Endothelial cell of umbilical vein (primary cell): ENCODE results near the gene ARHGAP42. TPM values are rescaled to one million over a fixed set of nuclear protein-coding genes. Genes with fewer than 3 reads are reported as not detected.

Experiments used
- BruUV-seq: library from RNA; stranded (reverse); fragments of 400-500 nt; replicated peaks from 2 replicates; lab custom pipeline; 2021; lab: Mats Ljungman, UMichigan
- CTCF ChIA-PET: fragments of 300-600, 350-600 bp; sonication (Branson Sonifier 250); formaldehyde crosslinking; loops from one replicate; lab custom pipeline; 2021; ENCODE audit warnings: antibody characterized with exemption, inconsistent platforms; lab: Charles Lee
- POLR2A ChIA-PET: fragments of 300-600, 350-600 bp; sonication (Branson Sonifier 250); formaldehyde crosslinking; loops from one replicate; lab custom pipeline; 2021; ENCODE audit warnings: antibody characterized with exemption, inconsistent platforms; lab: Charles Lee
- DNase-seq: peaks from one replicate; pipeline ENCODE4 v3.0.0-alpha.2; 2011; ENCODE audit warnings: low read depth, low spot score
- FAIRE-seq: peaks from 2 replicates; lab custom pipeline; 2011; peaks lifted over from hg19 to GRCh38; lab: Jason Lieb, UNC
- H2AFZ ChIP-seq: 2 replicates; pipeline ENCODE4 v1.6.0; 2012; ENCODE audit warnings: low read depth, low read length, control low read depth, inconsistent platforms
- H3K27ac ChIP-seq: 2 replicates; pipeline ENCODE4 v1.5.1; 2011; ENCODE audit warnings: low read depth, mild to moderate bottlenecking, control low read depth, low read length, moderate library complexity; ENCODE audit not compliant: insufficient read depth
- H3K27me3 ChIP-seq, 2 experiments: 2 replicates each; pipeline versions ENCODE4 v1.6.0 to v1.6.1; 2011; ENCODE audit warnings: low read length in 2 of 2, mixed read lengths in 1 of 2; ENCODE audit not compliant: control insufficient read depth in 2 of 2, insufficient read depth in 2 of 2
- H3K36me3 ChIP-seq, 2 experiments: 2 replicates in 1 of 2; 3 replicates in 1 of 2; pipeline ENCODE4 v1.5.1; 2011; ENCODE audit warnings: low read length in 2 of 2, mild to moderate bottlenecking in 1 of 2, moderate library complexity in 1 of 2; ENCODE audit not compliant: control insufficient read depth in 2 of 2, insufficient read depth in 2 of 2; ENCODE audit errors: extremely low read depth in 1 of 2
- H3K4me1 ChIP-seq: 3 replicates; pipeline ENCODE4 v1.5.1; 2011; ENCODE audit warnings: mild to moderate bottlenecking, low read length; ENCODE audit not compliant: control insufficient read depth, insufficient read depth; ENCODE audit errors: extremely low read depth
- H3K4me2 ChIP-seq: 2 replicates; pipeline ENCODE4 v1.6.1; 2011; ENCODE audit warnings: low read length, control low read depth, mixed read lengths; ENCODE audit not compliant: insufficient read depth
- H3K4me3 ChIP-seq, 3 experiments: fragments of 200-600 bp in 1 of 3; sonication (generic), shearing (Covaris generic) in 1 of 3; replicated peaks in 1 of 3; 2 replicates each; pipeline ENCODE4 v1.5.1; 2011 to 2016; ENCODE audit warnings: control low read depth in 3 of 3, low read length in 3 of 3, mild to moderate bottlenecking in 2 of 3, inconsistent platforms in 1 of 3, low read depth in 1 of 3, moderate library complexity in 1 of 3; ENCODE audit not compliant: insufficient read depth in 1 of 3
- H3K79me2 ChIP-seq: 2 replicates; pipeline ENCODE4 v1.6.0; 2012; ENCODE audit warnings: low read length, inconsistent platforms; ENCODE audit not compliant: control insufficient read depth, insufficient read depth
- H3K9ac ChIP-seq: replicated peaks from 2 replicates; pipeline ENCODE3; 2011; ENCODE audit warnings: low read length, control low read depth; ENCODE audit not compliant: insufficient read depth; ENCODE audit errors: extremely low read depth
- H3K9me1 ChIP-seq: replicated peaks from 3 replicates; pipeline ENCODE4 v1.6.0; 2011; ENCODE audit warnings: mild to moderate bottlenecking, low read length; ENCODE audit not compliant: control insufficient read depth, insufficient read depth; ENCODE audit errors: extremely low read depth
- H3K9me3 ChIP-seq: replicated peaks from 2 replicates; pipeline ENCODE4 v1.5.1; 2012; ENCODE audit warnings: low read length, inconsistent platforms; ENCODE audit not compliant: control insufficient read depth, insufficient read depth
- H4K20me1 ChIP-seq: replicated peaks from 2 replicates; pipeline ENCODE3; 2011; ENCODE audit warnings: mild to moderate bottlenecking, low read length; ENCODE audit not compliant: control insufficient read depth, insufficient read depth; ENCODE audit errors: extremely low read depth
- EZH2 ChIP-seq: IDR thresholded peaks from 2 replicates; pipeline ENCODE4 v1.6.1; 2012; ENCODE audit warnings: borderline replicate concordance, low read depth, mild to moderate bottlenecking, moderate library complexity, low read length, inconsistent platforms; ENCODE audit not compliant: severe bottlenecking
- FOS ChIP-seq: IDR thresholded peaks from 2 replicates; pipeline ENCODE4 v1.6.1; 2011; ENCODE audit warnings: mild to moderate bottlenecking, low read length, moderate library complexity, borderline replicate concordance; ENCODE audit not compliant: insufficient read depth
- GATA2 ChIP-seq: IDR thresholded peaks from 2 replicates; pipeline ENCODE4 v1.7.0; 2011; ENCODE audit warnings: low read depth, mild to moderate bottlenecking, moderate library complexity, mixed read lengths, low read length; ENCODE audit not compliant: insufficient read length, insufficient read depth
- JUN ChIP-seq: IDR thresholded peaks from 2 replicates; pipeline ENCODE4 v1.6.1; 2011; ENCODE audit warnings: borderline replicate concordance, low read depth; ENCODE audit not compliant: insufficient read length, insufficient read depth
- MYC ChIP-seq: IDR thresholded peaks from one replicate; pipeline ENCODE4 v1.6.1; 2011; ENCODE audit warnings: mild to moderate bottlenecking, low read depth, low read length
- POLR2A ChIP-seq: IDR thresholded peaks from 2 replicates; pipeline ENCODE4 v1.6.1; 2012; ENCODE audit warnings: low read depth, mild to moderate bottlenecking, control low read depth, low read length
- POLR2AphosphoS5 ChIP-seq: IDR thresholded peaks from 2 replicates; pipeline ENCODE4 v1.6.1; 2012; ENCODE audit warnings: low read depth, mild to moderate bottlenecking, control low read depth, low read length, moderate library complexity; ENCODE audit not compliant: insufficient read depth
- dilution Hi-C: fragments of 300-500 bp; cut with MboI; formaldehyde crosslinking; loops from one replicate; pipeline ENCODE4 v1.15.0; 2019; ENCODE audit warnings: low sequenced_read_pairs; ENCODE audit not compliant: extremely low pct_ligation_motif_present
- intact Hi-C: fragments of 100-400 bp; cut with micrococcal nuclease; formaldehyde crosslinking; loops from one replicate; pipeline ENCODE4 v1.10.0; 2022
- polyA plus RNA-seq, 4 experiments: library from polyadenylated mRNA; depleted of rRNA in 3 of 4; stranded (reverse) in 3 of 4; unstranded in 1 of 4; fragments of >200 nt; gene quantifications; 2 replicates each; pipeline versions ENCODE4 v1.2.1 to v1.2.3, GENCODE V29; 2011 to 2012; ENCODE audit warnings: missing spikeins in 1 of 4
- total RNA-seq: library from RNA; stranded (reverse); gene quantifications from 2 replicates; pipeline ENCODE4 v1.2.3, GENCODE V29; 2021
- TF ChIP-seq, protein P1 (sequence below), 2 donors: IDR thresholded peaks; 1 replicate in 1 of 2; 2 replicates in 1 of 2; pipeline ENCODE4 v1.5.1; 2011; ENCODE audit warnings: low read length in 2 of 2, mild to moderate bottlenecking in 2 of 2, moderate library complexity in 2 of 2, control low read depth in 1 of 2, inconsistent platforms in 1 of 2, low read depth in 1 of 2; ENCODE audit not compliant: insufficient read depth in 1 of 2; ENCODE audit errors: extremely low read depth in 1 of 2
- TF ChIP-seq, protein P2 (sequence below): IDR thresholded peaks from 2 replicates; pipeline ENCODE4 v1.6.1; 2011; ENCODE audit not compliant: insufficient read depth, insufficient read length

ARHGAP42 gene
- total and polyA plus RNA-seq, 2 donors (not counting 3 experiments of a cell fraction or from before 2014, with no cell fraction given): 1.8 to 2.4 TPM

DNA sequence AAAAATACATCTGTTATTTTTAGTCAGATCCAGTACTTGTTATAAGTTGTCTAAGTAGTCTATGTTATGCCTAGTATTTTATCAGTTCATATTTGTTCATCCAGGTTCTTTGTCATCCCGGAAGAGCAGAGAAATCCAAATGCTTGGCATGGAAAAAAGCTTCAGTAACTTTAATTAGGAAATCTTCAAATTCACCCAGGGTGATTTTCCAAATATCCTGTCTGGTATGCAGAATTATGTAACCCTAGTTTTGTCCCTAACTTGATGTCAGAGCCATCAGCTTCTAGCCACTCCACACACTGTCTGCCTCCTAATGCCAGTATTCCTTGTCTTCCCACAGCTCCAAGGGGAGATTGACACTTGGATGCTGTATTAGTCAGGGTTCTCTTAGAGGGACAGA is 216.2 kb downstream of the ARHGAP42 start:
- Histone ChIP-seq H3K36me3 (no peaks in the 10 kb centered on the region), H3K4me2 (no peak overlapping the region), H3K4me3 (no peak overlapping the region), H3K27me3 (no peaks in the 10 kb centered on the region), H3K79me2 (no peaks in the 10 kb centered on the region), H3K4me1 (no peaks in the 10 kb centered on the region), H3K27ac (no peak overlapping the region), H3K9ac (no peak overlapping the region), H4K20me1 (no peaks in the 10 kb centered on the region), H3K9me3 (no peaks in the 10 kb centered on the region), H2AFZ (no peak overlapping the region), H3K9me1 (no peaks in the 10 kb centered on the region)
- ChIA-PET CTCF (no interaction called here), POLR2A (no interaction called here)
- intact Hi-C loops: no loop called here
- dilution Hi-C loops: no loop called here
- no peak for FAIRE-seq
- no TSS peak for BruUV-seq
- no peak for DNase-seq
- TF ChIP-seq GATA2: no peak
- TF ChIP-seq, protein P1, sequence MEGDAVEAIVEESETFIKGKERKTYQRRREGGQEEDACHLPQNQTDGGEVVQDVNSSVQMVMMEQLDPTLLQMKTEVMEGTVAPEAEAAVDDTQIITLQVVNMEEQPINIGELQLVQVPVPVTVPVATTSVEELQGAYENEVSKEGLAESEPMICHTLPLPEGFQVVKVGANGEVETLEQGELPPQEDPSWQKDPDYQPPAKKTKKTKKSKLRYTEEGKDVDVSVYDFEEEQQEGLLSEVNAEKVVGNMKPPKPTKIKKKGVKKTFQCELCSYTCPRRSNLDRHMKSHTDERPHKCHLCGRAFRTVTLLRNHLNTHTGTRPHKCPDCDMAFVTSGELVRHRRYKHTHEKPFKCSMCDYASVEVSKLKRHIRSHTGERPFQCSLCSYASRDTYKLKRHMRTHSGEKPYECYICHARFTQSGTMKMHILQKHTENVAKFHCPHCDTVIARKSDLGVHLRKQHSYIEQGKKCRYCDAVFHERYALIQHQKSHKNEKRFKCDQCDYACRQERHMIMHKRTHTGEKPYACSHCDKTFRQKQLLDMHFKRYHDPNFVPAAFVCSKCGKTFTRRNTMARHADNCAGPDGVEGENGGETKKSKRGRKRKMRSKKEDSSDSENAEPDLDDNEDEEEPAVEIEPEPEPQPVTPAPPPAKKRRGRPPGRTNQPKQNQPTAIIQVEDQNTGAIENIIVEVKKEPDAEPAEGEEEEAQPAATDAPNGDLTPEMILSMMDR (IDR thresholded peaks at IDR 0.05; ENCODE audit: extremely low read depth in 1 of 2, insufficient read depth in 1 of 2, low read depth in 1 of 2, low read length in 2 of 2): no peak

DNA sequence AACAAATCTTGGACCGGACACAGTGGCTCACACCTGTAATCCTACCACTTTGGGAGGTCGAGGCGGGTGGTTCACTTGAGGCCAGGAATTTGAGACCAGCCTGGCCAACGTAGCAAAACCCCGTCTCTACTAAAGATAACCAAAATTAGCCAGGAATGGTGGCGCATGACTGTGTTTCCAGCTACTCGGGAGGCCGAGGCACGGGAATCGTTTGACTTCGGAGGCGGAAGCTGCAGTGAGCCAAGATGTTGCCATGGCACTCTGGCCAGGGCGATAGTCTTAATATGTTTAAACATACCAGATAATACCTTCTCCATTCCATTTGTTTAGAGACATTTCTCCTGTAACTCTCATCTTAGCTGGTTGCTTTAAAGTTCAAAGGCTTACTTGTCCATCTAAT is 218.6 kb downstream of the ARHGAP42 start:
- intact Hi-C loops: no loop called here
- no TSS peak for BruUV-seq
- FAIRE-seq (no peak), DNase-seq (no peak)
- Histone ChIP-seq H3K9me3 (no peaks in the 10 kb centered on the region), H3K36me3 (no peaks in the 10 kb centered on the region), H3K9me1 (no peaks in the 10 kb centered on the region), H3K79me2 (no peaks in the 10 kb centered on the region), H3K27me3 (no peaks in the 10 kb centered on the region), H3K4me1 (no peaks in the 10 kb centered on the region), H2AFZ (no peak overlapping the region), H3K27ac (no peak overlapping the region), H3K4me2 (no peak overlapping the region), H4K20me1 (no peaks in the 10 kb centered on the region), H3K4me3 (no peak overlapping the region), H3K9ac (no peak overlapping the region)
- ChIA-PET CTCF (interaction anchor here (0.7 to 1.7 kb wide), 2 partner anchors 13 to 15 kb away, joined by 3 read pairs; no protein-coding TSS in a partner anchor), POLR2A (no interaction called here)
- dilution Hi-C loops: no loop called here
- TF ChIP-seq POLR2AphosphoS5: no peak
- TF ChIP-seq JUN: no peak
- no peak for TF ChIP-seq MYC
- TF ChIP-seq FOS: no peak
- TF ChIP-seq GATA2: no peak
- TF ChIP-seq, protein P2, sequence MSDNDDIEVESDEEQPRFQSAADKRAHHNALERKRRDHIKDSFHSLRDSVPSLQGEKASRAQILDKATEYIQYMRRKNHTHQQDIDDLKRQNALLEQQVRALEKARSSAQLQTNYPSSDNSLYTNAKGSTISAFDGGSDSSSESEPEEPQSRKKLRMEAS: no peak
- TF ChIP-seq, protein P1 (IDR thresholded peaks at IDR 0.05; ENCODE audit: extremely low read depth in 1 of 2, insufficient read depth in 1 of 2, low read depth in 1 of 2, low read length in 2 of 2): no peak
- TF ChIP-seq EZH2: no peak
- no peak for TF ChIP-seq POLR2A
